ENCODE results near the gene KDM6B. TPM values are rescaled to one million over a fixed set of nuclear protein-coding genes. Genes with fewer than 3 reads are reported as not detected.

The KDM6B gene
- total and polyA plus RNA-seq, 9 of the 15 experiments (the other 6 are each of a cell fraction or from before 2014, with no cell fraction given), result 0.01 to 22.9 (median 2.2) TPM

GRCh38 chr17:7842380-7843256 lies 8.6 kb downstream of the KDM6B start (continued):
- TF ChIP-seq JUND (IDR thresholded peaks at IDR 0.05; ENCODE audit: borderline replicate concordance, low read depth, low read length), result peak; percentile 55
- TF ChIP-seq JUND (tag; IDR thresholded peaks at IDR 0.05; ENCODE audit: borderline replicate concordance, low read depth, low read length), result peak; percentile 60; the same call in 1 of the 3 replicates
- peak; percentile 62; the same call in 1 of the 2 replicates for TF ChIP-seq MAFK (IDR thresholded peaks at IDR 0.05; ENCODE audit: low read length)
- TF ChIP-seq SFPQ (IDR thresholded peaks at IDR 0.05; ENCODE audit: low read depth, low read length), result no peak
- peak; percentile 58; the same call in 1 of the 2 replicates for TF ChIP-seq ZBTB40 (IDR thresholded peaks at IDR 0.05)
- no peak for TF ChIP-seq ZBTB40 (CRISPR knock-in tag; IDR thresholded peaks at IDR 0.05)
- TF ChIP-seq PHTF2 (CRISPR knock-in tag; IDR thresholded peaks at IDR 0.05), result no peak
- TF ChIP-seq FOXO4 (CRISPR knock-in tag; IDR thresholded peaks at IDR 0.05), result no peak
- no peak for TF ChIP-seq ZBTB26 (CRISPR knock-in tag; IDR thresholded peaks at IDR 0.05)
- no peak for TF ChIP-seq HLTF (IDR thresholded peaks at IDR 0.05)
- no peak for TF ChIP-seq GTF2B (IDR thresholded peaks at IDR 0.05; ENCODE audit: extremely low read depth, insufficient read length)

Data from K562 (cell line).